ENCODE results near the gene TRUB2. TPM values are rescaled to one million over a fixed set of nuclear protein-coding genes. Genes with fewer than 3 reads are reported as not detected.

TRUB2 gene
- polyA plus RNA-seq, 1 experiment: 25.9 TPM

DNA sequence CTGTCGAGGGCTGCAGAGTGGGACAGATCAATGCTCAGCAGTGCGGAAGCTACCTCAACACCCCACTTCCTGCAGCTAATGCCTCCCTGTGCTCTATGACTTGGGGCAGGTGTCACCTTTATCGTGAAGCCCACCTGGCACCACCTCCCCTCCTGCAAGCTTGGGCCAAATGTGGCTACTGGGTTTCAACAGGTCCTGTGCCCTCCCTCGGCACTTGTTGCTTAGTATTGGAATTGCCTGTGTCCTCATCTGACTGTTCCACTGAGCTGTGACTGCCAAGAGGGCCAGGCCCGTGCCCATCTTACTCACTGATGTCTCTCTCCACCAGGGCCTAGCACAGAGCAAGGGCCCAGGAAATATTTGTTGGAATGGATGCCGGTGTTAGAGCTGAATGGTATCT, 27.5 kb upstream of the TRUB2 start:
- ChIA-PET CTCF (interaction anchor here (1.2 to 3.0 kb wide), 3 partner anchors 8 to 70 kb away, joined by 3 to 19 read pairs (median 5); partner anchors contain the start of gene CERCAM), POLR2A (interaction anchor here (0.5 kb wide), 1 partner anchor 8 kb away, joined by 4 read pairs; no protein-coding TSS in a partner anchor)
- TF ChIP-seq CTCF (IDR thresholded peaks at IDR 0.05; ENCODE audit: insufficient read depth, low read depth, low read length): no peak
- Histone ChIP-seq H3K27me3 (ENCODE audit: control insufficient read depth, insufficient read depth, low read length) (no peaks in the 10 kb centered on the region), H3K4me3 (ENCODE audit: low read depth, low read length) (no peak overlapping the region), H3K36me3 (ENCODE audit: control insufficient read depth, insufficient read depth, low read length) (peaks cover 13% of the 10 kb centered on the region)
- DNase-seq (ENCODE audit: low read depth): no peak

DNA sequence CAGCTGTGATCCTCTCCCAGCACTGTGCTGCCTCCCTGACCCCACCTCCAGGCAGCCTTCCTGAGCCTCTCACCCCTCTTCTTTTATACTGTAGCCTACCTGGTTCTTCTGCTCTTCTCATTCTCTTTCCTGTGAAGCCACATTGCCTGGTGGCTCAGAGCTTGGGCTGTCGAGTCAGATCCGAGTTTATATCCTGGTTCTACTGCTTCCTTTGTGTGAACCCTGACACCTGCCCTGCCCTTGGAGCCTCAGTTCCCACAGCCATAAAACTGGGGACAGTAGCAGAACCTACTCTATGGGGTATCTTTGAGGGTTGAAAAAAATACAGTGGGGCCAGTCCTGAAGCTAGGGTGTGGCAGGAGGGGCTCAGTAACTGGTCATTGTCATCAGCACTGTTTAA, 26.9 kb upstream of the TRUB2 start:
- ChIA-PET CTCF (interaction anchor here (1.2 to 3.0 kb wide), 3 partner anchors 8 to 71 kb away, joined by 3 to 19 read pairs (median 5); partner anchors contain the start of gene CERCAM), POLR2A (no interaction called here)
- TF ChIP-seq CTCF (IDR thresholded peaks at IDR 0.05; ENCODE audit: insufficient read depth, low read depth, low read length): no peak
- no peak for DNase-seq (ENCODE audit: low read depth)
- H3K27me3 ChIP-seq (ENCODE audit: control insufficient read depth, insufficient read depth, low read length): no peaks in the 10 kb centered on the region
- no peak overlapping the region for H3K4me3 ChIP-seq (ENCODE audit: low read depth, low read length)
- H3K36me3 ChIP-seq (ENCODE audit: control insufficient read depth, insufficient read depth, low read length): peaks cover 16% of the 10 kb centered on the region

DNA sequence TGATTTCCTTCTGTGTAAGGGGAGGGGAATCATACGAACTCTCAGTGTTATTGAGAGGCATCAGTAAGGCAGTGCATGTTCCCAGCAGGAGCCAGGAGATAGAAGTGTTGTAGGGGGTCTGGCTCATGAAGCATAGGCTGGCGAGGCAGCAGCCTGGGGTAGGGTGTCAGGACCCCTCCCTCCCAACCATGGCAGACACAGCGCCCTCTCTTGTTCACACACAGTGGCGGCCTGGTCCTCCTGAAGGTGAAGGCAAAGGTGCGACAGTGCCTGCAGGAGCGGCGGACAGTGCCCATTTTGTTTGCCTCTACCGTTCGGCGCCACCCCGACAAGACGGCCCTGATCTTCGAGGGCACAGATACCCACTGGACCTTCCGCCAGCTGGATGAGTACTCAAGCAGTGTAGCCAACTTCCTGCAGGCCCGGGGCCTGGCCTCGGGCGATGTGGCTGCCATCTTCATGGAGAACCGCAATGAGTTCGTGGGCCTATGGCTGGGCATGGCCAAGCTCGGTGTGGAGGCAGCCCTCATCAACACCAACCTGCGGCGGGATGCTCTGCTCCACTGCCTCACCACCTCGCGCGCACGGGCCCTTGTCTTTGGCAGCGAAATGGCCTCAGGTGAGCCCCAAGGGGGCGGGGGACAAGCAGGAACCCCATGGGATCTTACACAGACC, 22.8 kb upstream of the TRUB2 start:
- Histone ChIP-seq H3K4me3 (ENCODE audit: low read depth, low read length) (no peak overlapping the region), H3K36me3 (ENCODE audit: control insufficient read depth, insufficient read depth, low read length) (peaks cover 19% of the 10 kb centered on the region), H3K27me3 (ENCODE audit: control insufficient read depth, insufficient read depth, low read length) (no peaks in the 10 kb centered on the region)
- TF ChIP-seq CTCF (IDR thresholded peaks at IDR 0.05; ENCODE audit: insufficient read depth, low read depth, low read length): no peak
- ChIA-PET POLR2A (no interaction called here), CTCF (interaction anchor here (1.1 to 2.5 kb wide), 4 partner anchors 15 to 39 kb away, joined by 3 to 11 read pairs (median 5); no protein-coding TSS in a partner anchor)
- DNase-seq (ENCODE audit: low read depth): no peak

- CTCF ChIA-PET: interaction anchor here (1.2 to 2.1 kb wide), 2 partner anchors 18 to 48 kb away, joined by 4 to 7 read pairs; no protein-coding TSS in a partner anchor
- Histone ChIP-seq H3K27me3 (ENCODE audit: control insufficient read depth, insufficient read depth, low read length) (no peaks in the 10 kb centered on the region), H3K36me3 (ENCODE audit: control insufficient read depth, insufficient read depth, low read length) (peaks cover 18% of the 10 kb centered on the region), H3K4me3 (ENCODE audit: low read depth, low read length) (no peak overlapping the region)
- DNase-seq (ENCODE audit: low read depth): no peak
- no peak for TF ChIP-seq CTCF (IDR thresholded peaks at IDR 0.05; ENCODE audit: insufficient read depth, low read depth, low read length)
- POLR2A ChIA-PET: no interaction called here
These were observed 21.6 kb upstream of the TRUB2 start for GRCh38 chr9:128343855-128344254.

GRCh38 chr9:128342971-128343680, 20.9 kb upstream of the TRUB2 start:
- DNase-seq (ENCODE audit: low read depth): no peak
- no peak for TF ChIP-seq CTCF (IDR thresholded peaks at IDR 0.05; ENCODE audit: insufficient read depth, low read depth, low read length)
- ChIA-PET POLR2A (no interaction called here), CTCF (interaction anchor here (1.2 to 2.1 kb wide), 2 partner anchors 19 to 48 kb away, joined by 4 to 7 read pairs; no protein-coding TSS in a partner anchor)
- peaks cover 18% of the 10 kb centered on the region for H3K36me3 ChIP-seq (ENCODE audit: control insufficient read depth, insufficient read depth, low read length)
- no peak overlapping the region for H3K4me3 ChIP-seq (ENCODE audit: low read depth, low read length)
- no peaks in the 10 kb centered on the region for H3K27me3 ChIP-seq (ENCODE audit: control insufficient read depth, insufficient read depth, low read length)

All from BJ (cell line).